Colonic mucosa (tissue), 4 donors: ENCODE results near the gene NR1H3. TPM values are rescaled to one million over a fixed set of nuclear protein-coding genes. Genes with fewer than 3 reads are reported as not detected.

Source experiments
- DNase-seq: peaks from one replicate; pipeline ENCODE4 v3.0.0-alpha.2; 2020
- H3K27ac ChIP-seq: fragments of 200-600 bp; one replicate; pipeline ENCODE4 v1.8.0; 2021
- H3K27me3 ChIP-seq: fragments of 200-600 bp; one replicate; pipeline ENCODE4 v1.8.0; 2021
- H3K36me3 ChIP-seq: fragments of 200-600 bp; one replicate; pipeline ENCODE4 v1.8.0; 2021
- H3K4me1 ChIP-seq: fragments of 200-600 bp; one replicate; pipeline ENCODE4 v1.8.0; 2021; ENCODE audit warnings: mild to moderate bottlenecking
- H3K4me3 ChIP-seq: fragments of 200-600 bp; one replicate; pipeline ENCODE4 v1.8.0; 2021
- H3K9ac ChIP-seq, 2 donors: one replicate each; pipeline ENCODE4 v1.7.0; 2013; ENCODE audit warnings: control low read depth in 2 of 2, low read depth in 2 of 2, low read length in 2 of 2
- H3K9me3 ChIP-seq: fragments of 200-600 bp; one replicate; pipeline ENCODE4 v1.8.0; 2021
- CTCF ChIP-seq: fragments of 200-600 bp; IDR thresholded peaks from one replicate; pipeline ENCODE4 v1.8.0; 2022; ENCODE audit warnings: antibody characterized with exemption, mild to moderate bottlenecking
- intact Hi-C: fragments of 100-400 bp; cut with DNase I; formaldehyde crosslinking; loops from one replicate; pipeline ENCODE4 v1.14.1; 2022
- total RNA-seq, 2 donors: library from RNA; stranded (reverse); fragmentation: NEBNext Ultra II Directional in 1 of 2; extraction: Animal tissue kit (Norgen Biotek cat#: 25700) in 1 of 2; gene quantifications; one replicate each; pipeline ENCODE4 v1.2.1, GENCODE V29; 2021
- donor health status: healthy.
- donor health status: DM: no; HTN: no; CAD: no.
- donor health status: DM: no; HTN: no; CAD: no.

The NR1H3 gene
- total RNA-seq, 2 donors from 2014 or later, result 28.3 to 43.1 TPM

GRCh38 chr11:47244448-47245350, 13.1 kb upstream of the NR1H3 start:
- Histone ChIP-seq H3K27me3 (no peaks in the 10 kb centered on the region), H3K27ac (no peak overlapping the region), H3K9me3 (no peaks in the 10 kb centered on the region), H3K4me3 (no peak overlapping the region), H3K36me3 (peaks cover 16% of the 10 kb centered on the region), H3K9ac (no peak overlapping the region), H3K4me1 (no peaks in the 10 kb centered on the region)
- TF ChIP-seq CTCF, result no peak
- DNase-seq, result no peak
- intact Hi-C loops, result no loop called here

- no peak overlapping the region for H3K27ac ChIP-seq
These were observed 12.0 kb upstream of the NR1H3 start for GRCh38 chr11:47245611-47246357.

GRCh38 chr11:47247502-47247901, 10.3 kb upstream of the NR1H3 start:
- no peak for TF ChIP-seq CTCF
- no peak for DNase-seq
- Histone ChIP-seq H3K4me3 (no peak overlapping the region), H3K36me3 (peaks cover 2% of the 10 kb centered on the region), H3K27ac (no peak overlapping the region), H3K4me1 (no peaks in the 10 kb centered on the region), H3K9ac (peak overlapping the region in 1 of 2 donors; percentile 26), H3K27me3 (no peaks in the 10 kb centered on the region), H3K9me3 (no peaks in the 10 kb centered on the region)
- intact Hi-C loops, result no loop called here

More at GRCh38 chr11:47245611-47246357, 12.0 kb upstream of the NR1H3 start:
- intact Hi-C loops, result no loop called here
- no peak overlapping the region for H3K4me3 ChIP-seq
- H3K9me3 ChIP-seq, result no peaks in the 10 kb centered on the region
- H3K36me3 ChIP-seq, result peaks cover 12% of the 10 kb centered on the region
- H3K4me1 ChIP-seq, result no peaks in the 10 kb centered on the region
- peak overlapping the region in 1 of 2 donors; percentile 18 for H3K9ac ChIP-seq
- DNase-seq, result no peak
- H3K27me3 ChIP-seq, result no peaks in the 10 kb centered on the region
- no peak for TF ChIP-seq CTCF

- H3K36me3 ChIP-seq, result no peaks in the 10 kb centered on the region
- no peaks in the 10 kb centered on the region for H3K4me1 ChIP-seq
- no peak for TF ChIP-seq CTCF
- H3K27ac ChIP-seq, result peak overlapping the region; percentile 73
- DNase-seq, result no peak
- peak overlapping the region; percentile 67 for H3K4me3 ChIP-seq
- H3K9me3 ChIP-seq, result no peaks in the 10 kb centered on the region
- H3K27me3 ChIP-seq, result no peaks in the 10 kb centered on the region
- H3K9ac ChIP-seq, result peak overlapping the region; percentile 72 to 95
- intact Hi-C loops, result no loop called here
These were observed 9.5 kb upstream of the NR1H3 start for GRCh38 chr11:47248304-47248663.

- Histone ChIP-seq H3K4me3 (peak within 1 kb of the TSS; percentile 67), H3K4me1 (no peaks in the 10 kb centered on the region), H3K27ac (peak within 1 kb of the TSS; percentile 73), H3K9me3 (no peaks in the 10 kb centered on the region), H3K36me3 (no peaks in the 10 kb centered on the region), H3K9ac (peak within 1 kb of the TSS; percentile 72 to 95), H3K27me3 (no peaks in the 10 kb centered on the region)
- DNase-seq, result peak; percentile 92
- TF ChIP-seq CTCF, result no peak
- intact Hi-C loops, result no loop called here
These were observed 9.0 kb upstream of the NR1H3 start, which contains the start of gene ACP2 for GRCh38 chr11:47248664-47249377. Gene ACP2, minus strand, starts transcription at chr11:47248814. Its CDS starts 25 bp downstream, at chr11:47248789.
